GM18511 (cell line): ENCODE results near the gene HOXD4.

Experiments
- ATAC-seq: cut with Tn5 transposase; IDR thresholded peaks from one replicate; pipeline ENCODE4 v1.9.1; 2021; ENCODE audit warnings: mild to moderate bottlenecking, moderate library complexity; ENCODE audit not compliant: unreplicated experiment

HOXD4 gene

DNA sequence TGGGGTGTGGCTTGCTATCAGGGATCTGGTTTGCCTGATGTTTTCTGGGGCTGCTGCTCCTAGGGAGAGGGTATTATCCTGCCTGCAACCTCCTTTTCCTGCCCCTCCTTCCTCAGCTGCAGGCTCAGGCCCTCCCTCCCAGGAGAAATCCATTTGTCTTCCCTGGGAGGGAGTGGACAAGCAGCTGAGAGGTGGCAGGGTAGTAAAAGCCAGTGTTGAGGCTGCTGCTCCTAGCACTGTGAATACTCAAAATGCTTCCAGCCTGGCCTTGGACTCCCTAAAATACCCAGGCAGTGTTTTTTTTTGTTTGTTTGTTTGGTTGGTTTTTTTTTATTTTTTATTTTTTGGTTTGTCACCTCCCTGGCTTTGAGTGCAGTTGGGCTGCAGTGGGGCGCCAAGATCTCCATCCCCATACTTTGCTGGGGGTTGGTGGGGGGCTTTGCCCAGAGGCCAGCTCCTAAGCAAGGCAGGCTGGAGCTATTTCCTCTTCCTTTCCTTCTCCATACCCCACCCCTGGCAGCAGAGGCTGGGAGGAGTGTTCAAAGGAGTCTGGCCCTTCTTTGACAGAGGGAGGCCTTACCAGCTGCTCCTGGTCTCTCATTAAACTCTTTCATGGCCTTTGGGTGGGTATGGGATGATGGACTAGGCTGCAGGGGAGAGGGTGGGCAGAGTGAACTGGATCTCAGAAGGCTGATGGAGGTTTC, 19.4 kb downstream of the HOXD4 start:
- no peak for ATAC-seq

GRCh38 chr2:176171351-176172006, 20.1 kb downstream of the HOXD4 start:
- ATAC-seq, result no peak

GRCh38 chr2:176172007-176172894, 20.9 kb downstream of the HOXD4 start:
- no peak for ATAC-seq

DNA sequence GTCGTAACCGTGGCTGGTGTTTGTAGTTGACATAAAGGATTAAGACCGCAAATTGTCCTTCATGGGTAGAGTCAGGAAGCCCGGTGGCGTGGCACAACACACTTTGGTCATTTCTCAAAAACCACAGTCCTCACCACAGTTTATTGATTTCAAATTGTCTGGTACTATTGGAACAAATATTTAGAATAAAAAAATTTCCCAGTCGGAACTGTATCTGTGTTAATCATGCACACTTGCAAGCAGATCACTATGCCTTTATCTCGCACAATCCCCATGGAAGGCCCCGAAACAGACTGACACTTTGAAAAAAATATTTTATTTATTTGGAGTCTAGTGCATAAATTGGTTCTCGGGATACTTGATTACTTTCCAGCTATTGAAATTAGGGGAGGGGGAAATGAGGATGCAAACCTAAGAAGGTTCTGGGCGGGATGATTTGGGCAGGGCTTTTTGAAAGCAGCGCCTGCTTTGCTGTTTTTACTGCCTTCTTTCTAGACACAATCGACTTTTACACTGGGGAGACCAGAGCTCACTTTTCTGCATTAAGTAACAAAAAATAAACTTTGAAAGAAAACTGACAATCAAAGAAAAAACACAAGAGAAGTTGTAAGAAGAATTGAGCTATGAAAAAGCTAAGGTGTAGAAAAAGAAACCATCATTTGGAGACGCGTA, 21.7 kb downstream of the HOXD4 start:
- no peak for ATAC-seq

DNA sequence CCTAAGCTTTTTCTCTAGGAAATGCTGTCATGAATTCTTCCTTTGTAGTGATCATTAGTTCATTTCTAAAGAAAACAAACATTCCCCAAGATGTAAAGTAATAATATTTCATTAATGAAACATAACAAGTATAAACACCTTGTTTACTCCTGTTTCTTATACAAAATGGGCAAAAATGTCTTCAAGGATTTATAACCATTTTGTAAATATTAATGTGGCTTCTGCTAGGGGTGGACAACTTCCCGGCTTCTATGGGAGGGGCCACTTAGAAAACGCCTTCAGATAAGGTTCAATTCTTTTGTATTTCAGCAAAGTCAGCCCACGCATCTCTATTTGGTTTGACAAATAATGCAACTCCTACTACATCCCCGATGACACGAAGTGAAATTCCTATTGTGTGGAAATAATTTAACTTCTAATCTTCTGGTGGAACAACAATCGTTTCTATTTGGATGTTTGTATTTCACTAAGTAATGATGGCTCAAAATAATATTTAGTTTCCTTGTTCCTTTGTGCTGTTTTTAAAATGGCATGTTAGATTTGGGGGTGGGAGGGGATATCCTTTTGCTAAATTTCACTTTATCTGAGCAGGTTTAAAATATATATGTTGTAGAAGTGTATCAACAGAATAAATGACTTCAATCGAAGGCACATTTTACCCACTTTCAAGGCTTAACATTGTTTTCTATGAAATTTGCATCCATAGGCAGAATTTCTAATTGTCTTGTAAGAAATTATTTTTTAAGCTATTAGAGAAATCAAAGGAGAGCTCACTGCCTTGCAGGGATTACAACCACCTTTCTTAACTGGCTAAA, 22.4 kb downstream of the HOXD4 start:
- ATAC-seq, result no peak

GRCh38 chr2:176174382-176174823, 23.1 kb downstream of the HOXD4 start:
- ATAC-seq, result no peak

DNA sequence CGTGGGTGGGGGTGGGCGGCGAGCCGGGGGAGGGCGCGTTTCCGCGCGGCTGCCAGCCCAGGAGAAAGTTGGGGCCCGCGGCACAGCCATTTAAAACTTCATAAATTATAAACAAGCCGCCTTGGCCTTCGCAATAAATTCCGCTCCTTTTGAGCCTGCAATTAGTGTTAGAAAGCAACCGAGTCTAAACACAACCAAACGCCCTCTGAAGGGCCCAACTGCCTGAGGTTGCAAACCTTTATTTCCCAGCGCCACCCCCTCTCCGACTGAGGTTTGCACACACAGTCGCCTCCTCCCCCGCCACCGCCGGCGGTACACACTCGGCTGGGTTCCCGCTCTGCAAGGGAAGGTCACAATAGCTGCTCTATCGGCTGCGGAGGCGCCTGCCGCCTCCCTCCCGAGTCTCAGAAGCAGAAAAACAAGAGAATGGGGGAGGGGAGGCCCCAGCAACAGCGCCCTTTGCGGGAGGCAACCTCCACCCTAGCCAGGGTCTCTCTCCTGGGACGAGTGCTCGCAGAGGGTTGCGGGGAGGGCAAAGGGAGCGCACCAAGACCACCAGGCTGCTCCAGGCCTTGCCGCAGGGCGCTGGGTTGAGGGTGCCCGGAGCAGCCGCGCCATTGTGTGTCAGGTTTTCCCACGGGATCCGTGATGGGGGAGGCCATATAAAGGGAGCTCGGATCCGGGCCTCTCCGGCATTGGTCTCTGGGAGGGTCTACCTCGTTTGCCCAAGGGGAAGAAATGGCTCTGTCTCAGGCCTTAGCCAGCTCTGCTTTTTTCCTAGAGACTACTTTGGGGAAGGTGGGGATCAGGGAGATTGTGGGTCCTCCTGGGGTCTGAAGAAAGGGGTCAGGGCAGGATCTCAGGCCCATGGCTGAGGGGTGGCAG, 23.7 kb downstream of the HOXD4 start:
- no peak for ATAC-seq

GRCh38 chr2:176175709-176176607, 24.6 kb downstream of the HOXD4 start:
- no peak for ATAC-seq

DNA sequence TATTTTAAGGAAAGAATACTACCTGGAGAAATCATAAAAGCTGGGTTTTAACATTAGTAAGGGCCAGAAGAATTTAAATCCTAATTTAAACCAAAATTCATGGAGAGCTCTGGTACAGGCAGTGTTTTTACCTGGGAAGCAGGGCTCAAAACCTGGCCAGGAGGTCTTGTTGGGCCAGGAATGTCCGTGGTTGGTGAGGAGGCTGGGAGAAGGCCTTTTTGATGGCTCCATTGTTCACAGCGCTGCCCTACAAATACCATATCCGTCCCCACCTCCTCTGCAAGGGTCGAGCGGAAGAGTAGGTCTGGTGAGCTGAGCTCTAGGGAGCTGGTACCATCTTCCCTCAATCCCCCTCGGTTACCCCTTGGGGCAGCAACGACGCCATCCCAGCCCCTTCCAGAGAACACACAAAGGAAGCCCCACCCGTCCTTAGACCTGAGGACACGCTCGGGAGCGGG, 26.3 kb downstream of the HOXD4 start:
- no peak for ATAC-seq

GRCh38 chr2:176178038-176178756, 26.8 kb downstream of the HOXD4 start:
- no peak for ATAC-seq

GRCh38 chr2:176178757-176179295, 27.5 kb downstream of the HOXD4 start:
- no peak for ATAC-seq

- no peak for ATAC-seq
These were observed 30.2 kb downstream of the HOXD4 start for GRCh38 chr2:176181551-176181950.

DNA sequence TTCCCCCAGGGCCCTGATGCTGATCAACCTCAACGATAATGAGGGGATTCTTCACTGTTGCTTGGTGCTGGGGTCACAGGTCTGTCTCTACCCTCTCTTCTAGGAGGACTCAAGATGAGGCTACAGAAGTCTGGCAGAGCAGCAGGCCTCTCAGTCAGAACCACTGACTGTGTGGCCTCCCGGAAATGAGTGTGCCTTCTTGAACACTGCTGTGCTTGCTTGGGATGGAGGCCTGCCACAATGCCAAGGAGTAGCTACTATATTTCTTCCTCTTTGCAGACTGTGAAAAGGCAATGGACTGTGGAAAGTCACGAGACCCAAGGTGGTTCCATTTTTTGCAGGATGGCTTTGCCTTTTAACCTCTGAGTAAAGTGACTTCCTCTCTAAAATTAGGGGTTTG, 31.3 kb downstream of the HOXD4 start:
- no peak for ATAC-seq

DNA sequence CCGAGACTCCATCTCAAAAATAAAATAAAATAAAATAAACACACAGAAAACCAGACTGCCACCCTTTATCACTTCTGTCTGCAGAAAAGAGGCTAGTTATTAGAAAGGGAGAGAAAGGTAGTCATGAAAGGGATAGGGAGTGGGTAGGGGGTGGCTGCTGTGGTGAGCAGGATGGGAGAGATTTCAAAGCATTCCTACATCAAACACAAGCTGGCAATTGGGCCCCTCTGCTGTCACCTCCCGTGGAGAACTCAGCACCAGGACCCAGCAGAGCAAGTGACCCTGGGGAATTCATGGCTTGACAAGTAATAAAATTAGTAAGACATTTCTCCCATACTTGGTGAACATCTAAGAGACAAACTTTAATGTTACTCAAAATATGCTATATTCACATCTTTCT, 33.4 kb downstream of the HOXD4 start:
- no peak for ATAC-seq

DNA sequence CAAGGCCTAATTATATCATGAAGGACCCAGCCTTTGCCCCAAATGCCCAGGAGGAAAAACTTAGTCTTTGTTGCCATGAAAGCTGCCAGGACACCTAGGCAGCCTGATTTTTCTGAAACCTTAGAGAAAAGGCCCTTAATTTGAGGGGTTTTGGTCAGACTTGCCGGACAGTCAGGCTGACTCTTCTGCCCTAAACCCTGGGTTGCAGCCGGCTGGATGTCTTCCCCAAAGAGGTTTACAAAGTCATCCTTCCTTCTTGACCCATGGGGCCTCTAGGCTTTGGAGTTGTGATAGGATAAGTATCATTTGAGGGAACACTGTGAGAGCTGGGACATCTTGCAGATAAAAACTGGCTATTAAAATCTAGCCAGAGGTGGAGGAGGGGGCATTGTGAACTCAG, 34.7 kb downstream of the HOXD4 start:
- ATAC-seq, result no peak

DNA sequence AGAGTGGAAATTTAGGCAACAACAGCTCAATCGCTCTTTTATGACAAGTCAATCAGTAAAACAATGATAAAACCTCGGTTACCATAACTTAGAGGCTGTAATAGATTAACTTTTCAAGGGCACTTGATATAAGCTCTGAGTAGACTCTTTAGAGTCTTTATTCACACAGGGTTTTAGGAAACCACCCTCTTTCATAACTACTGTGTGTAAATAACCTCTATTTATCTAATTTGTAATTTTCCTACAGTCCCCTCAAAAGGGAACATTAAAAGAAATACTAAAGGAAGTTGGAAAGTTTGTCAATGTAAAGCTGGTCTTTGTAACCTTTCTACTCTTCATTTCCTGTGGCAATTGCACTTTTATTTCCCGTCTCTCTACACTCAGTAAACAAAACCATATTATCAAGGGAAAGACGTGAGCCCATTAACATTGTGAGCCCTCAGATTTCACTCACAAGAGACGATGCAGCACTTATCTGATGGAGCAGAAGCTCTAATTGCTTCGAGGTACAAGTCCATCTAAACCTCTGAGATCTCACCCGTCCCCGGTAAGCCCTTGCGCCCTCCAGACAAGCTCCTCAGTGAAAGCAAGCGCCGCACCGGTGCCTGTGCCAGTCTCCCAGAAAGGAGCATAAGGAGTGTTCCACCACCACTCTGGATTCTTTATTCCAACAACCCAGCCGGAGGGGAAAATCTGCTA, 36.0 kb downstream of the HOXD4 start:
- ATAC-seq, result peak; percentile 13
